Natural killer cell (primary cell): ENCODE data around the gene SNED1. TPM values are rescaled to one million over a fixed set of nuclear protein-coding genes. Genes with fewer than 3 reads are reported as not detected.

Experiments used
- ATAC-seq, 3 donors: fragments of 150-1000 bp in 2 of 3; fragments of 200-7000 bp in 1 of 3; cut with Tn5 transposase; 1 replicate in 1 of 3; 2 replicates in 2 of 3; pipeline ENCODE4 v1.10.0; 2021; ENCODE audit warnings: mild to moderate bottlenecking in 2 of 3, moderate library complexity in 2 of 3
- DNase-seq, 2 donors: peaks; one replicate each; pipeline versions ENCODE4 v3.0.0 to v3.0.0-alpha.2; 2013 to 2021; ENCODE audit warnings: mixed read lengths in 1 of 2
- H3K27ac ChIP-seq: one replicate; pipeline ENCODE4 v1.5.1; 2013; ENCODE audit warnings: mild to moderate bottlenecking, low read length
- H3K27me3 ChIP-seq: one replicate; pipeline ENCODE4 v1.6.1; 2013; ENCODE audit warnings: low read length; ENCODE audit not compliant: control insufficient read depth, insufficient read depth
- H3K36me3 ChIP-seq: one replicate; pipeline ENCODE4 v1.6.1; 2013; ENCODE audit warnings: low read length; ENCODE audit not compliant: control insufficient read depth, insufficient read depth
- H3K4me1 ChIP-seq: one replicate; pipeline ENCODE4 v1.6.1; 2013; ENCODE audit warnings: low read length; ENCODE audit not compliant: control insufficient read depth, insufficient read depth
- H3K4me3 ChIP-seq: one replicate; pipeline ENCODE4 v1.5.1; 2013; ENCODE audit warnings: low read length
- H3K9me3 ChIP-seq: one replicate; pipeline ENCODE4 v1.6.1; 2013; ENCODE audit warnings: low read length; ENCODE audit not compliant: control insufficient read depth, insufficient read depth
- H3K27ac Mint-ChIP-seq, 2 donors: one replicate each; pipeline ENCODE4 v1.8.0; 2022; ENCODE audit warnings: mild to moderate bottlenecking in 2 of 2, mixed read lengths in 2 of 2, moderate library complexity in 1 of 2
- H3K27me3 Mint-ChIP-seq, 2 donors: one replicate each; pipeline ENCODE4 v1.8.0; 2022; ENCODE audit warnings: low read depth in 2 of 2, mixed read lengths in 2 of 2
- H3K36me3 Mint-ChIP-seq: one replicate; pipeline ENCODE4 v1.8.0; 2022; ENCODE audit warnings: mixed read lengths
- H3K4me1 Mint-ChIP-seq, 2 donors: one replicate each; pipeline ENCODE4 v1.8.0; 2022; ENCODE audit warnings: mixed read lengths in 2 of 2
- H3K4me3 Mint-ChIP-seq: one replicate; pipeline ENCODE4 v1.8.0; 2022; ENCODE audit warnings: mild to moderate bottlenecking, moderate library complexity, mixed read lengths
- H3K9me3 Mint-ChIP-seq, 2 donors: one replicate each; pipeline ENCODE4 v1.8.0; 2022; ENCODE audit warnings: mixed read lengths in 2 of 2
- CTCF ChIP-seq: fragments of 200-600 bp; IDR thresholded peaks from one replicate; pipeline ENCODE4 v1.8.0; 2022; ENCODE audit warnings: antibody characterized with exemption
- WGBS: methylation state at CpG from one replicate; pipeline ENCODE4 v1.1.7; 2013; ENCODE audit warnings: missing lambda C conversion rate; ENCODE audit not compliant: insufficient coverage; 5-methylcytosine and 5-hydroxymethylcytosine counted together
- intact Hi-C: fragments of 100-400 bp; cut with micrococcal nuclease; formaldehyde crosslinking; loops from one replicate; pipeline ENCODE4 v1.14.2; 2022
- total RNA-seq, 4 donors: library from RNA; stranded (reverse); fragments of 120-200 nt in 1 of 4; gene quantifications; one replicate each; pipeline versions ENCODE4 v1.2.3 to v1.2.4, GENCODE V29; 2013 to 2022

The SNED1 gene
- total RNA-seq, 3 donors from 2014 or later (not counting 1 experiment from before 2014, with no cell fraction given) = 0.97 to 4.9 (median 2.5) TPM

GRCh38 chr2:240960971-240961876 lies 37.2 kb upstream of the SNED1 start:
- ATAC-seq = no peak
- H3K4me1 Mint-ChIP-seq = peaks cover 0 to 5% of the 10 kb centered on the region in 2 donors
- TF ChIP-seq CTCF = no peak
- Histone ChIP-seq H3K9me3 (no peaks in the 10 kb centered on the region), H3K4me3 (no peak overlapping the region), H3K27ac (no peak overlapping the region), H3K27me3 (no peaks in the 10 kb centered on the region), H3K36me3 (no peaks in the 10 kb centered on the region), H3K4me1 (peaks cover 8% of the 10 kb centered on the region)
- no peaks in the 10 kb centered on the region for H3K36me3 Mint-ChIP-seq
- no peaks in the 10 kb centered on the region for H3K9me3 Mint-ChIP-seq
- no peak overlapping the region for H3K27ac Mint-ChIP-seq
- peaks cover 0 to 3% of the 10 kb centered on the region in 2 donors for H3K27me3 Mint-ChIP-seq
- H3K4me3 Mint-ChIP-seq = no peak overlapping the region
- 79% methylated on average over 27 of the region's 27 CpGs for WGBS
- peak in 1 of 2 donors; percentile 6 for DNase-seq
- intact Hi-C loops = no loop called here

GRCh38 chr2:240961910-240962299 lies 36.5 kb upstream of the SNED1 start:
- Histone ChIP-seq H3K9me3 (no peaks in the 10 kb centered on the region), H3K36me3 (no peaks in the 10 kb centered on the region), H3K4me3 (no peak overlapping the region), H3K4me1 (peaks cover 8% of the 10 kb centered on the region), H3K27me3 (no peaks in the 10 kb centered on the region), H3K27ac (no peak overlapping the region)
- intact Hi-C loops = no loop called here
- H3K4me3 Mint-ChIP-seq = no peak overlapping the region
- DNase-seq (peak in 1 of 2 donors; percentile 6), ATAC-seq (no peak)
- H3K9me3 Mint-ChIP-seq = no peaks in the 10 kb centered on the region
- H3K36me3 Mint-ChIP-seq = no peaks in the 10 kb centered on the region
- TF ChIP-seq CTCF = no peak
- peaks cover 0 to 3% of the 10 kb centered on the region in 2 donors for H3K27me3 Mint-ChIP-seq
- 90% methylated on average over 11 of the region's 12 CpGs for WGBS
- no peak overlapping the region for H3K27ac Mint-ChIP-seq
- peaks cover 0 to 5% of the 10 kb centered on the region in 2 donors for H3K4me1 Mint-ChIP-seq

GRCh38 chr2:240962300-240963064 lies 35.9 kb upstream of the SNED1 start:
- H3K4me3 ChIP-seq = no peak overlapping the region
- H3K4me1 ChIP-seq = peaks cover 8% of the 10 kb centered on the region
- Mint-ChIP-seq H3K9me3 (no peaks in the 10 kb centered on the region), H3K4me3 (no peak overlapping the region), H3K27me3 (peaks cover 0 to 3% of the 10 kb centered on the region in 2 donors), H3K4me1 (peaks cover 0 to 5% of the 10 kb centered on the region in 2 donors), H3K36me3 (no peaks in the 10 kb centered on the region), H3K27ac (no peak overlapping the region)
- DNase-seq (peak in 1 of 2 donors; percentile 11), ATAC-seq (no peak)
- H3K27me3 ChIP-seq = no peaks in the 10 kb centered on the region
- intact Hi-C loops = no loop called here
- no peak for TF ChIP-seq CTCF
- H3K27ac ChIP-seq = no peak overlapping the region
- no peaks in the 10 kb centered on the region for H3K9me3 ChIP-seq
- H3K36me3 ChIP-seq = no peaks in the 10 kb centered on the region
- 83% methylated on average over 26 of the region's 29 CpGs for WGBS
